ENCODE data around the gene DISP2.

Gene DISP2

GRCh38 chr15:40348474-40348870 is 9.5 kb upstream of the DISP2 start:
- CTCF ChIA-PET: interaction anchor here (0.6 to 12.6 kb wide), 4 partner anchors 8 to 73 kb away, joined by 3 to 186 read pairs (median 4); partner anchors contain the start of gene CCDC9B
- no peak for TF ChIP-seq CTCF (IDR thresholded peaks at IDR 0.05; ENCODE audit: control extremely low read depth, extremely low read depth, low read depth, missing control alignments)
- POLR2A ChIA-PET: no interaction called here
- no peak for DNase-seq (ENCODE audit: extremely low spot score)

DNA sequence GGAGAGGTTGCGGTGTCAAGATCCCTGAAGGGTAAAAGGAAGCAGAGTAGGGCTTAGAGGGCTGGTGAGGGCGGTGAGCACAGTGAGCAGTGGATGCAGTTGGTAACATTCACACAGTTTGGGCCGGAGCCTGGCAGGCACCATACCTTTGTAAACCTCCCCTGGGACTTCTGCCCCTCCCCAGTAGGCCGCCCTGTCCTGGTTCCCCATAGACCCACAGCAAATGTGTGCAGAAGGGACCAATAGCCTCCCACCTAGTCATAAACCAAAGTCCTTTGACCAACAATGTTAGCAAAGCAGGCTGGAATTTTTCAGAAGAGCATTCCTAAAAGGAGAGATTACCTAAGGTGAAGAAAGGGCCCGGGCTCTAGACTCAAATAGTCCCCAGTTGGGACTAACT is 8.9 kb upstream of the DISP2 start:
- no peak for TF ChIP-seq CTCF (IDR thresholded peaks at IDR 0.05; ENCODE audit: control extremely low read depth, extremely low read depth, low read depth, missing control alignments)
- ChIA-PET POLR2A (no interaction called here), CTCF (interaction anchor here (1.1 to 12.6 kb wide), 2 partner anchors 9 to 21 kb away, joined by 3 to 186 read pairs; partner anchors contain the start of gene CCDC9B)
- DNase-seq (ENCODE audit: extremely low spot score): no peak

DNA sequence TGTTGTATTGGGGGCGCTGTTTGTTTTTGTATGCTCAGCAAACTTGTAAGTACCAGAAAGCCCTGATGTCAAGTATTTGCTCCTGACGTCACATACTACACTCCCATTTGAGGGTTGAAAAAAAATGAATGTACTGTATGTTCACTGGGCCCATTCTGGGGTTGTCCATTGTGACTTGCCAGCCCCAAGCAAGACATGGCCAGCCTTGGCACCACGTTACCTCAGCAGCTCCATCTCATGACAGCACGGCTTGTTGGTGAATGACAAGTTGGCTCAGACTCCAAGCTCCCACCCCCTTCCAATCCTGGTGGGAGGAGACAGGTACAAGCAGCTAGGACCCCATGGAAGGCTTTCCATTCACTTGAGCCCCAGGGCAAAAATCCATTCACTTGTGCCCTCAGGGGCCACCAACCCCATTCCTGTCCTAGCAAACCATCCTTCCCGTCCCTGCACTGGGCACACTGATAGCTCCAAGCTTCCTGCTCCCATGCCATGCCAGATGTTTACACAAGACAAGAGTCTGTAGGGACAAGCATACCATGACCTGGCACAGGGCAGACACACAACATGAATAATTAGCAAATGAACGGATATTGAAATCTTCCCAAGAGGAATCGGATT is 5.6 kb upstream of the DISP2 start:
- ChIA-PET POLR2A (no interaction called here), CTCF (interaction anchor here (1.2 to 12.6 kb wide), 4 partner anchors 12 to 73 kb away, joined by 4 to 186 read pairs (median 38); partner anchors contain the start of gene CCDC9B)
- TF ChIP-seq CTCF (IDR thresholded peaks at IDR 0.05; ENCODE audit: control extremely low read depth, extremely low read depth, low read depth, missing control alignments): no peak
- DNase-seq (ENCODE audit: extremely low spot score): no peak

DNA sequence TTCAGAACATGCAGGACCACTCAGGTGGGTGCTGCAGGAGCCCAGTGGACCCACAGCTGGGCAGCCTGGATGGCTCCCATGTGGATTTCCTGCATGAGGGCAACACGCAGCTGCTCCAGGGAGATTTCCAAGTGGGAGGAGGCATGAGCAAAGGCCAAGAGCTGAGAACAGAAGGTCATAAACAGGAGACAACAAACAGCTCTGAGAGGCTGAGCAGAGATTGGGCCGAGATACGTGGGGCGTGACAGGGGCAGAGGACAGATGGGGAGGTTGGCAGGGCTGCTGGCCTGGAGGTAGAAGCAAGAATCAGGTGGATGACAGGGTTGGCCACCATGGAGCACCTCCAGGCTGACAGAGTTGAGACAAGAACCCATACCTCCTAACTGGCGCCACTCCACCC is 4.3 kb upstream of the DISP2 start:
- CTCF ChIA-PET: interaction anchor here (10.1 to 12.6 kb wide), 2 partner anchors 14 to 15 kb away, joined by 70 to 186 read pairs; partner anchors contain the start of gene CCDC9B
- POLR2A ChIA-PET: no interaction called here
- no peak for TF ChIP-seq CTCF (IDR thresholded peaks at IDR 0.05; ENCODE audit: control extremely low read depth, extremely low read depth, low read depth, missing control alignments)
- no peak for DNase-seq (ENCODE audit: extremely low spot score)

DNA sequence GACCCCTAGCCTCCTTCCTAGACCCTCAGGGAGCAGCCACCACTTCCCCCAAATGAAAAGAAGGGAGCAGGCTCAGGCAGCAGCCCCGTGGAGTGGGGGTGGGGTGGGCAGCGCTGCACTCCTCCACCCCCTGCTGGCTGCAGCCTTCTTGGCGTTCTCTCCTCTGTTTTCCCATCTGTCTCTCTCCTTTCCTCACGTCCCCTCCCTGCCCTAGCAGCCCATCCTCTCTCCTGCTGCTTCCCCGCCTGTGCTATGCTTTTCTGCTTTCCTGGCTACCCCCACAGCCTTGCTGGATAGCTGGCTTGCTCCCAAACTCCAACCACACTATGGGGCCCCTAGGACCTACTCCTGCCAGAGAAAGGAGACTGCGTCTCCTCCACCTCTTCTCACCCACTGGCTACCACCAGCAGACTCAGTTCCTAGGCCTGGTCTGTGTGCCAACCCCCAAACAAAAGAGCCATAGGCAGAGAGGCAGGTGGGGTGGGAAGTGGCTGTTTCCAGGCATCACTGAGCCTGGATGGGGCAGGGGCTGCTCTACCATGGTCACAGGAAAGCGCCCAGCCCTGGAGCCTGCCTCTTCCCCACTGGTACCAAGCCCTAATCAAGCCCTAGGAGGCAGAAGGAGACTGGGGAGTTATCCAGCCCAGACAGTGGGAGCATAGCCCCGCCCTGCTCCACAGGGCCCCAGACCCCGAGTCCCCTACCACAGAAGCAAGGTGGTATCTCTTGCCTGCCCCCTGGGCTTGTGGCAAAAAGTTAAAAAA is 3.4 kb upstream of the DISP2 start:
- ChIA-PET POLR2A (no interaction called here), CTCF (interaction anchor here (1.0 to 12.6 kb wide), 5 partner anchors 14 to 67 kb away, joined by 3 to 186 read pairs (median 6); partner anchors contain the start of genes CCDC9B and INAFM2)
- DNase-seq (ENCODE audit: extremely low spot score): no peak

More for the DNA sequence above, 3.4 kb upstream of the DISP2 start:
- TF ChIP-seq CTCF (IDR thresholded peaks at IDR 0.05; ENCODE audit: control extremely low read depth, extremely low read depth, low read depth, missing control alignments): peak; percentile 10
